Medulla oblongata (tissue), 1 donor: ENCODE results near the gene ACTL6B.
A peak's percentile ranks its signal among the peaks of the same experiment; 100 is the strongest.

Experiments
- DNase-seq: peaks from one replicate; pipeline ENCODE4 v3.0.0-alpha.2; 2015; ENCODE audit errors: extremely low spot score

The ACTL6B gene

GRCh38 chr7:100627238-100627549, 29.1 kb downstream of the ACTL6B start:
- no peak for DNase-seq

GRCh38 chr7:100626530-100627237, 29.6 kb downstream of the ACTL6B start:
- no peak for DNase-seq

GRCh38 chr7:100626055-100626454, 30.2 kb downstream of the ACTL6B start:
- DNase-seq = no peak

- no peak for DNase-seq
These were observed 32.1 kb downstream of the ACTL6B start for GRCh38 chr7:100623951-100624824.

- DNase-seq = no peak
These were observed 34.7 kb downstream of the ACTL6B start for GRCh38 chr7:100621554-100621953.

GRCh38 chr7:100620804-100621203, 35.4 kb downstream of the ACTL6B start:
- DNase-seq = no peak

GRCh38 chr7:100620239-100620638, 36.0 kb downstream of the ACTL6B start:
- DNase-seq = no peak

- no peak for DNase-seq
These were observed 41.9 kb downstream of the ACTL6B start for GRCh38 chr7:100614308-100614861.

GRCh38 chr7:100613412-100614175, 42.7 kb downstream of the ACTL6B start:
- DNase-seq = no peak

- DNase-seq = no peak
These were observed 43.4 kb downstream of the ACTL6B start for GRCh38 chr7:100612730-100613390.

GRCh38 chr7:100611983-100612729, 44.1 kb downstream of the ACTL6B start, which contains the start of gene MOSPD3:
Gene MOSPD3, plus strand, starts transcription at chr7:100612540. Its CDS starts 252 bp downstream, at chr7:100612792.
- peak; percentile 100 for DNase-seq

- DNase-seq = no peak
These were observed 46.3 kb downstream of the ACTL6B start for GRCh38 chr7:100609958-100610357.

GRCh38 chr7:100607111-100607510, 49.1 kb downstream of the ACTL6B start:
- no peak for DNase-seq

- no peak for DNase-seq
These were observed 49.9 kb downstream of the ACTL6B start for GRCh38 chr7:100606313-100606712.

GRCh38 chr7:100604976-100605911, 51.0 kb downstream of the ACTL6B start:
- DNase-seq = no peak

- DNase-seq = peak; percentile 48
These were observed 51.9 kb downstream of the ACTL6B start for GRCh38 chr7:100604028-100604975.

- no peak for DNase-seq
These were observed 52.6 kb downstream of the ACTL6B start for GRCh38 chr7:100603726-100604027.

- DNase-seq = no peak
These were observed 53.1 kb downstream of the ACTL6B start for GRCh38 chr7:100602889-100603725.
